Upper lobe of left lung (tissue), 4 donors: ENCODE results near the gene ZNF12.

ENCODE experiments used
- EP300 ChIP-seq, 4 donors: sonication (generic); formaldehyde crosslinking; IDR thresholded peaks; one replicate each; pipeline ENCODE4 v1.5.1; 2017; ENCODE audit warnings: antibody characterized with exemption in 4 of 4, control low read depth in 2 of 4
- POLR2A ChIP-seq, 4 donors: fragments of 450-650 bp; IDR thresholded peaks; one replicate each; pipeline ENCODE4 v1.5.1; 2016 to 2017; ENCODE audit warnings: antibody characterized with exemption in 4 of 4, mild to moderate bottlenecking in 2 of 4
- TF ChIP-seq, protein P1 (sequence below), 6 experiments: fragments of 450-650 bp in 4 of 6; fragments of 200-600 bp in 2 of 6; sonication (generic) in 2 of 6; IDR thresholded peaks; one replicate each; pipeline ENCODE4 v1.5.1; 2016 to 2019; ENCODE audit warnings: antibody characterized with exemption in 6 of 6

DNA sequence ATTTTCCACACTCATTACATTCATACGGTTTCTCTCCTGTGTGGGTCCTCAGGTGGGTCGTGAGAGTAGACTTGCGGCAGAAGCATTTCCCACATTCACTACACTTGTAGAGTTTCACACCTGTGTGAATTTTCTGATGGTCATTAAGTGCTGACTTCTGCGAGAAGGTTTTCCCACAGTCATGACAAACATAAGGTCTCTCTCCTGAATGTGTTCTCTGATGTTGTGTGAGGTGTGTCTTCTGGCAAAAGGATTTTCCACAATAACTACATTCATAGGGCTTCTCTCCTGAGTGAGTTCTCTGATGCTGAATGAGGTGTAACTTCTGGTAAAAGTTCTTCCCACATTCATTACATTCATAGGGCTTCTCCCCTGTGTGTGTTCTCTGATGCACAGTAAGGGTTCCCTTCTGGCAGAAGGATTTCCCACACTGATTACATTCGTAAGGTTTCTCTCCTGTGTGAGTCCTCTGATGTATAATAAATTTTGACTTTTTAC, 15.1 kb downstream of the ZNF12 start:
- TF ChIP-seq, protein P1, sequence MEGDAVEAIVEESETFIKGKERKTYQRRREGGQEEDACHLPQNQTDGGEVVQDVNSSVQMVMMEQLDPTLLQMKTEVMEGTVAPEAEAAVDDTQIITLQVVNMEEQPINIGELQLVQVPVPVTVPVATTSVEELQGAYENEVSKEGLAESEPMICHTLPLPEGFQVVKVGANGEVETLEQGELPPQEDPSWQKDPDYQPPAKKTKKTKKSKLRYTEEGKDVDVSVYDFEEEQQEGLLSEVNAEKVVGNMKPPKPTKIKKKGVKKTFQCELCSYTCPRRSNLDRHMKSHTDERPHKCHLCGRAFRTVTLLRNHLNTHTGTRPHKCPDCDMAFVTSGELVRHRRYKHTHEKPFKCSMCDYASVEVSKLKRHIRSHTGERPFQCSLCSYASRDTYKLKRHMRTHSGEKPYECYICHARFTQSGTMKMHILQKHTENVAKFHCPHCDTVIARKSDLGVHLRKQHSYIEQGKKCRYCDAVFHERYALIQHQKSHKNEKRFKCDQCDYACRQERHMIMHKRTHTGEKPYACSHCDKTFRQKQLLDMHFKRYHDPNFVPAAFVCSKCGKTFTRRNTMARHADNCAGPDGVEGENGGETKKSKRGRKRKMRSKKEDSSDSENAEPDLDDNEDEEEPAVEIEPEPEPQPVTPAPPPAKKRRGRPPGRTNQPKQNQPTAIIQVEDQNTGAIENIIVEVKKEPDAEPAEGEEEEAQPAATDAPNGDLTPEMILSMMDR (IDR thresholded peaks at IDR 0.05): no peak
- TF ChIP-seq POLR2A (IDR thresholded peaks at IDR 0.05): no peak
- TF ChIP-seq EP300 (IDR thresholded peaks at IDR 0.05): no peak
